ENCODE results near the gene FAM24A.
A peak's percentile ranks its signal among the peaks of the same experiment; 100 is the strongest.

FAM24A gene

GRCh38 chr10:122879339-122880273 lies 30.8 kb upstream of the FAM24A start, which contains the start of gene FAM24B:
TSS of gene FAM24B (minus strand) at chr10:122879581. CDS start at chr10:122850515, 29,066 bp downstream.
- TF ChIP-seq TEAD4 (IDR thresholded peaks at IDR 0.05) (no peak), TCF12 (IDR thresholded peaks at IDR 0.05; ENCODE audit: low read depth) (peak; percentile 41; the same call in 1 of the 2 replicates), TAF1 (IDR thresholded peaks at IDR 0.05; ENCODE audit: low read depth) (peak; percentile 38; the same call in 1 of the 2 replicates), MAX (IDR thresholded peaks at IDR 0.05) (peak; percentile 98)

DNA sequence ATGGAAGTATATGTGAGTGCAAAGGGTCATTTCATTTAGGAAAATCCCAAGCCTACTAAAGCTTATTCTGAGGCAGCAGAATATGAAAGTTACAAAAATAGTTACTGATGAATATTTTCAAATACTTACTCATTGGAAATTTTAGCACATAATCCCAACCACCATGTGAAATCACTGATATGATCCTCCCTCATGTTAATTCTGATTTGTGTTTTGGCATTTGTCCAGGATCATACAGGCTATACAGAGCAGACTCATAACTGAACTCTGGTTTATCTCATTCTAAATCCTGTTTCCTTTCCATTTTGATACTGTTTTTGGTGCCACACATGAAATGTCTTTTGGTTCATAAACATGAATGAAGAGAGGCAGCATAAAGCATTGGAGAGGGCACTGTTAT lies 27.6 kb upstream of the FAM24A start:
- TF ChIP-seq TCF12 (IDR thresholded peaks at IDR 0.05; ENCODE audit: low read depth) (no peak), YY1 (IDR thresholded peaks at IDR 0.05; ENCODE audit: low read depth) (no peak), MAX (IDR thresholded peaks at IDR 0.05) (no peak), TAF1 (IDR thresholded peaks at IDR 0.05; ENCODE audit: low read depth) (no peak), EGR1 (IDR thresholded peaks at IDR 0.05) (no peak), CEBPB (IDR thresholded peaks at IDR 0.05) (no peak)

DNA sequence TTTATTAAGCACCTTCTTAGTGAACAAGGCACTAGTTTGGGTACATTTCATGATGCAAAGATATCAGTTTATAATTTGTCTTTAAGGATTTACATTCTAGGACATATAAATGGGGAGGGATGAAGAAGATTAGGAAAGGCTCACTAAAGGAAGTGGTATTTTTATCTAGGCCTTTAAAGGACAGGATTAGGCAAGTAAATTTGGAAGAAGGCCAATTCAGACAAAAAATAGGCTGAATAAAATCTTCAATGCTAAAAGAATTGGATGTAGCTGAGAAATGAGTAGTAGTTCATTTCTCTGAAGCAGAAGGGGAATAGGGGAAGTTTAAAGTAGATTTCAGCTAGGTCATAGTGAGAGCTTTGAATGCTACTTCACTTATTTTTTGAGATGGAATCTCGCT lies 26.2 kb upstream of the FAM24A start:
- TF ChIP-seq NFIC (IDR thresholded peaks at IDR 0.05) (no peak), CREB1 (IDR thresholded peaks at IDR 0.05; ENCODE audit: low read depth) (no peak), TAF1 (IDR thresholded peaks at IDR 0.05; ENCODE audit: low read depth) (no peak), TEAD4 (IDR thresholded peaks at IDR 0.05) (no peak), EP300 (IDR thresholded peaks at IDR 0.05; ENCODE audit: borderline replicate concordance) (no peak), FOXM1 (IDR thresholded peaks at IDR 0.05; ENCODE audit: borderline replicate concordance, low read depth) (no peak), CEBPB (IDR thresholded peaks at IDR 0.05) (no peak), ZBTB7A (IDR thresholded peaks at IDR 0.05; ENCODE audit: low read depth) (no peak), TCF12 (IDR thresholded peaks at IDR 0.05; ENCODE audit: low read depth) (no peak)
- TF ChIP-seq, protein P1, sequence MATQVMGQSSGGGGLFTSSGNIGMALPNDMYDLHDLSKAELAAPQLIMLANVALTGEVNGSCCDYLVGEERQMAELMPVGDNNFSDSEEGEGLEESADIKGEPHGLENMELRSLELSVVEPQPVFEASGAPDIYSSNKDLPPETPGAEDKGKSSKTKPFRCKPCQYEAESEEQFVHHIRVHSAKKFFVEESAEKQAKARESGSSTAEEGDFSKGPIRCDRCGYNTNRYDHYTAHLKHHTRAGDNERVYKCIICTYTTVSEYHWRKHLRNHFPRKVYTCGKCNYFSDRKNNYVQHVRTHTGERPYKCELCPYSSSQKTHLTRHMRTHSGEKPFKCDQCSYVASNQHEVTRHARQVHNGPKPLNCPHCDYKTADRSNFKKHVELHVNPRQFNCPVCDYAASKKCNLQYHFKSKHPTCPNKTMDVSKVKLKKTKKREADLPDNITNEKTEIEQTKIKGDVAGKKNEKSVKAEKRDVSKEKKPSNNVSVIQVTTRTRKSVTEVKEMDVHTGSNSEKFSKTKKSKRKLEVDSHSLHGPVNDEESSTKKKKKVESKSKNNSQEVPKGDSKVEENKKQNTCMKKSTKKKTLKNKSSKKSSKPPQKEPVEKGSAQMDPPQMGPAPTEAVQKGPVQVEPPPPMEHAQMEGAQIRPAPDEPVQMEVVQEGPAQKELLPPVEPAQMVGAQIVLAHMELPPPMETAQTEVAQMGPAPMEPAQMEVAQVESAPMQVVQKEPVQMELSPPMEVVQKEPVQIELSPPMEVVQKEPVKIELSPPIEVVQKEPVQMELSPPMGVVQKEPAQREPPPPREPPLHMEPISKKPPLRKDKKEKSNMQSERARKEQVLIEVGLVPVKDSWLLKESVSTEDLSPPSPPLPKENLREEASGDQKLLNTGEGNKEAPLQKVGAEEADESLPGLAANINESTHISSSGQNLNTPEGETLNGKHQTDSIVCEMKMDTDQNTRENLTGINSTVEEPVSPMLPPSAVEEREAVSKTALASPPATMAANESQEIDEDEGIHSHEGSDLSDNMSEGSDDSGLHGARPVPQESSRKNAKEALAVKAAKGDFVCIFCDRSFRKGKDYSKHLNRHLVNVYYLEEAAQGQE (IDR thresholded peaks at IDR 0.05; ENCODE audit: low read depth): no peak
- TF ChIP-seq, protein P2, sequence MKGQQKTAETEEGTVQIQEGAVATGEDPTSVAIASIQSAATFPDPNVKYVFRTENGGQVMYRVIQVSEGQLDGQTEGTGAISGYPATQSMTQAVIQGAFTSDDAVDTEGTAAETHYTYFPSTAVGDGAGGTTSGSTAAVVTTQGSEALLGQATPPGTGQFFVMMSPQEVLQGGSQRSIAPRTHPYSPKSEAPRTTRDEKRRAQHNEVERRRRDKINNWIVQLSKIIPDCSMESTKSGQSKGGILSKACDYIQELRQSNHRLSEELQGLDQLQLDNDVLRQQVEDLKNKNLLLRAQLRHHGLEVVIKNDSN (IDR thresholded peaks at IDR 0.05): no peak

GRCh38 chr10:122894261-122894944 lies 16.0 kb upstream of the FAM24A start:
- TF ChIP-seq YY1 (IDR thresholded peaks at IDR 0.05; ENCODE audit: low read depth): no peak
- TF ChIP-seq, protein P2 (IDR thresholded peaks at IDR 0.05): no peak
- no peak for TF ChIP-seq CREB1 (IDR thresholded peaks at IDR 0.05; ENCODE audit: low read depth)
- TF ChIP-seq TAF1 (IDR thresholded peaks at IDR 0.05; ENCODE audit: low read depth): no peak
- TF ChIP-seq EGR1 (IDR thresholded peaks at IDR 0.05): no peak
- TF ChIP-seq TCF12 (IDR thresholded peaks at IDR 0.05; ENCODE audit: low read depth): no peak
- no peak for TF ChIP-seq EP300 (IDR thresholded peaks at IDR 0.05; ENCODE audit: borderline replicate concordance)
- TF ChIP-seq RAD21 (IDR thresholded peaks at IDR 0.05; ENCODE audit: low read depth): no peak
- no peak for TF ChIP-seq ZBTB7A (IDR thresholded peaks at IDR 0.05; ENCODE audit: low read depth)
- TF ChIP-seq CEBPB (IDR thresholded peaks at IDR 0.05): no peak
- no peak for TF ChIP-seq NFIC (IDR thresholded peaks at IDR 0.05)
- TF ChIP-seq, protein P1 (IDR thresholded peaks at IDR 0.05; ENCODE audit: low read depth): no peak
- TF ChIP-seq FOXM1 (IDR thresholded peaks at IDR 0.05; ENCODE audit: borderline replicate concordance, low read depth): no peak
- no peak for TF ChIP-seq MAX (IDR thresholded peaks at IDR 0.05)
- no peak for TF ChIP-seq TEAD4 (IDR thresholded peaks at IDR 0.05)

DNA sequence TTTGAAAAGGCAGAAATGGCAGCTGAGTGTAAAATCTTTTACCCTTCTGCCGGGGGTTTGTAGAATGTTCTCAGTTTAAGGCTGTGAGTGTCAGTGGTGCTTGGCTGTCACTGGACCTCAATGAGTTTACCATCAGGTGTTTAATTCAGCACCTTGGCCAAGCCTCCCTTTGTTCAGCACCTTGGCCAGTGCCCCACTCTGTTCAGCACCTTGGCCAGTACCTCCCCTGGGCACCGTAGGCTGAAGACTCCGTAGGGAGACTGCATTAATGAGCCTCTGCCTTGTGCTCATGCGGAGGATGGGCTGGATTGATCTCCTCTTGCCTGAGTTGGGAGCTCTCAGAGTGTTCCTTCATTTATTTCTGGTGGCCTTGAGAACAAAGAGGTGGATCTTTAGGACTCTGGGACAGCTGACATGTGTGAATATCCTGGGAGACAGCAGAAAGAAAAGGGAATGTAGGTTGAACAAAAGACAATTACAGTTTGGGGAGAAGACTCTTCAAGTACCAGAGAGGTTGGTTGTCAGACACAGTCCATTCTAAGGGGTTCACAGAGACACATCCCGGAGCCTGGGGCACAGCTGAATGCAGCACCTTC lies 1.6 kb downstream of the FAM24A start:
- TF ChIP-seq CREB1 (IDR thresholded peaks at IDR 0.05; ENCODE audit: low read depth) (no peak), EP300 (IDR thresholded peaks at IDR 0.05; ENCODE audit: borderline replicate concordance) (peak; percentile 42; the same call in 1 of the 2 replicates), TEAD4 (IDR thresholded peaks at IDR 0.05) (peak; percentile 24; the same call in 1 of the 2 replicates), TCF12 (IDR thresholded peaks at IDR 0.05; ENCODE audit: low read depth) (no peak), YY1 (IDR thresholded peaks at IDR 0.05; ENCODE audit: low read depth) (no peak; the same call in 1 of the 2 replicates), EGR1 (IDR thresholded peaks at IDR 0.05) (no peak), FOXM1 (IDR thresholded peaks at IDR 0.05; ENCODE audit: borderline replicate concordance, low read depth) (no peak), NFIC (IDR thresholded peaks at IDR 0.05) (0 out of 2 replicates have a peak, but pooled peaks have one; percentile 13), ZBTB7A (IDR thresholded peaks at IDR 0.05; ENCODE audit: low read depth) (no peak), TAF1 (IDR thresholded peaks at IDR 0.05; ENCODE audit: low read depth) (no peak), CEBPB (IDR thresholded peaks at IDR 0.05) (no peak), RAD21 (IDR thresholded peaks at IDR 0.05; ENCODE audit: low read depth) (peak; percentile 36; the same call in 1 of the 2 replicates), MAX (IDR thresholded peaks at IDR 0.05) (peak; percentile 80)
- TF ChIP-seq, protein P1 (IDR thresholded peaks at IDR 0.05; ENCODE audit: low read depth): peak; percentile 100
- TF ChIP-seq, protein P2 (IDR thresholded peaks at IDR 0.05): no peak

All from Ishikawa (cell line).